ENCODE data around the gene CTNNA3. TPM values are rescaled to one million over a fixed set of nuclear protein-coding genes. Genes with fewer than 3 reads are reported as not detected.

CTNNA3 gene
- total and polyA plus RNA-seq, 5 experiments from 2014 or later, result not detected

- Mint-ChIP-seq H3K27me3 (no peaks in the 10 kb centered on the region), H3K36me3 (no peaks in the 10 kb centered on the region), H3K4me3 (no peak overlapping the region), H3K9me3 (peaks cover 0 to 12% (median 0%) of the 10 kb centered on the region in 9 donors), H3K27ac (no peak overlapping the region), H3K4me1 (no peaks in the 10 kb centered on the region)
- POLR2A ChIA-PET, result no interaction called here
- DNase-seq (no peak), ATAC-seq (no peak)
Measured at GRCh38 chr10:66098595-66099480, 1597.2 kb downstream of the CTNNA3 start.

GRCh38 chr10:66095610-66096009 lies 1600.4 kb downstream of the CTNNA3 start:
- Mint-ChIP-seq H3K36me3 (no peaks in the 10 kb centered on the region), H3K4me3 (no peak overlapping the region), H3K27ac (no peak overlapping the region), H3K4me1 (no peaks in the 10 kb centered on the region), H3K27me3 (no peaks in the 10 kb centered on the region), H3K9me3 (peaks cover 0 to 12% (median 0%) of the 10 kb centered on the region in 9 donors)
- DNase-seq, result no peak
- ATAC-seq, result no peak
- POLR2A ChIA-PET, result no interaction called here

GRCh38 chr10:66085906-66086305 lies 1610.1 kb downstream of the CTNNA3 start:
- POLR2A ChIA-PET, result no interaction called here
- Mint-ChIP-seq H3K36me3 (no peaks in the 10 kb centered on the region), H3K4me1 (no peaks in the 10 kb centered on the region), H3K9me3 (peaks cover 0 to 8% (median 0%) of the 10 kb centered on the region in 9 donors), H3K4me3 (no peak overlapping the region), H3K27me3 (no peaks in the 10 kb centered on the region), H3K27ac (no peak overlapping the region)
- DNase-seq (no peak), ATAC-seq (no peak)

- Mint-ChIP-seq H3K27ac (no peak overlapping the region), H3K9me3 (peaks cover 0 to 14% (median 6%) of the 10 kb centered on the region in 9 donors), H3K4me3 (no peak overlapping the region), H3K27me3 (no peaks in the 10 kb centered on the region), H3K36me3 (no peaks in the 10 kb centered on the region), H3K4me1 (no peaks in the 10 kb centered on the region)
- DNase-seq (no peak), ATAC-seq (no peak)
- POLR2A ChIA-PET, result no interaction called here
Measured at GRCh38 chr10:66071907-66072306, 1624.1 kb downstream of the CTNNA3 start.

- H3K4me1 Mint-ChIP-seq, result no peaks in the 10 kb centered on the region
- ATAC-seq (no peak), DNase-seq (no peak)
- H3K4me3 Mint-ChIP-seq, result no peak overlapping the region
- no peaks in the 10 kb centered on the region for H3K36me3 Mint-ChIP-seq
- POLR2A ChIA-PET, result no interaction called here
- H3K9me3 Mint-ChIP-seq, result peaks cover 0 to 38% (median 9%) of the 10 kb centered on the region in 9 donors
- no peak overlapping the region for H3K27ac Mint-ChIP-seq
- H3K27me3 Mint-ChIP-seq, result no peaks in the 10 kb centered on the region
Measured at GRCh38 chr10:66058594-66058993, 1637.4 kb downstream of the CTNNA3 start.

- POLR2A ChIA-PET, result no interaction called here
- DNase-seq (no peak), ATAC-seq (no peak)
- Mint-ChIP-seq H3K36me3 (no peaks in the 10 kb centered on the region), H3K27me3 (no peaks in the 10 kb centered on the region), H3K4me1 (no peaks in the 10 kb centered on the region), H3K4me3 (no peak overlapping the region), H3K9me3 (peaks cover 4 to 28% (median 18%) of the 10 kb centered on the region in 9 donors), H3K27ac (no peak overlapping the region)
Measured at GRCh38 chr10:66049335-66049734, 1646.7 kb downstream of the CTNNA3 start.

- DNase-seq (no peak), ATAC-seq (no peak)
- Mint-ChIP-seq H3K4me1 (no peaks in the 10 kb centered on the region), H3K36me3 (no peaks in the 10 kb centered on the region), H3K9me3 (peaks cover 4 to 37% (median 17%) of the 10 kb centered on the region in 9 donors), H3K4me3 (no peak overlapping the region), H3K27me3 (no peaks in the 10 kb centered on the region), H3K27ac (no peak overlapping the region)
- POLR2A ChIA-PET, result no interaction called here
Measured at GRCh38 chr10:66045859-66046258, 1650.1 kb downstream of the CTNNA3 start.

GRCh38 chr10:66041771-66042170 lies 1654.2 kb downstream of the CTNNA3 start:
- POLR2A ChIA-PET, result no interaction called here
- no peak overlapping the region for H3K4me3 Mint-ChIP-seq
- ATAC-seq (no peak), DNase-seq (no peak)
- H3K27me3 Mint-ChIP-seq, result no peaks in the 10 kb centered on the region
- no peaks in the 10 kb centered on the region for H3K36me3 Mint-ChIP-seq
- no peak overlapping the region for H3K27ac Mint-ChIP-seq
- H3K4me1 Mint-ChIP-seq, result no peaks in the 10 kb centered on the region
- H3K9me3 Mint-ChIP-seq, result peaks cover 7 to 31% (median 19%) of the 10 kb centered on the region in 9 donors

GRCh38 chr10:66038623-66039022 lies 1657.4 kb downstream of the CTNNA3 start:
- POLR2A ChIA-PET, result no interaction called here
- no peak overlapping the region for H3K4me3 Mint-ChIP-seq
- DNase-seq (no peak), ATAC-seq (no peak)
- no peaks in the 10 kb centered on the region for H3K27me3 Mint-ChIP-seq
- H3K27ac Mint-ChIP-seq, result no peak overlapping the region
- H3K4me1 Mint-ChIP-seq, result no peaks in the 10 kb centered on the region
- peaks cover 2 to 18% (median 13%) of the 10 kb centered on the region in 9 donors for H3K9me3 Mint-ChIP-seq
- no peaks in the 10 kb centered on the region for H3K36me3 Mint-ChIP-seq

- Mint-ChIP-seq H3K36me3 (no peaks in the 10 kb centered on the region), H3K4me1 (no peaks in the 10 kb centered on the region), H3K4me3 (no peak overlapping the region), H3K9me3 (peaks cover 0 to 20% (median 4%) of the 10 kb centered on the region in 9 donors), H3K27me3 (no peaks in the 10 kb centered on the region), H3K27ac (no peak overlapping the region)
- no peak for ATAC-seq
- POLR2A ChIA-PET, result no interaction called here
- DNase-seq, result no peak
Measured at GRCh38 chr10:66026321-66026720, 1669.7 kb downstream of the CTNNA3 start.

- POLR2A ChIA-PET, result no interaction called here
- no peaks in the 10 kb centered on the region for H3K4me1 Mint-ChIP-seq
- H3K27me3 Mint-ChIP-seq, result no peaks in the 10 kb centered on the region
- no peaks in the 10 kb centered on the region for H3K36me3 Mint-ChIP-seq
- peaks cover 0 to 24% (median 4%) of the 10 kb centered on the region in 9 donors for H3K9me3 Mint-ChIP-seq
- no peak for ATAC-seq
- DNase-seq, result no peak
- no peak overlapping the region for H3K27ac Mint-ChIP-seq
- H3K4me3 Mint-ChIP-seq, result no peak overlapping the region
Measured at GRCh38 chr10:66025186-66025585, 1670.8 kb downstream of the CTNNA3 start.

GRCh38 chr10:66021423-66021822 lies 1674.6 kb downstream of the CTNNA3 start:
- DNase-seq, result no peak

GRCh38 chr10:66008221-66008620 lies 1687.8 kb downstream of the CTNNA3 start:
- Mint-ChIP-seq H3K4me1 (no peaks in the 10 kb centered on the region), H3K9me3 (peaks cover 0 to 15% (median 3%) of the 10 kb centered on the region in 9 donors), H3K27ac (no peak overlapping the region), H3K4me3 (no peak overlapping the region), H3K27me3 (no peaks in the 10 kb centered on the region), H3K36me3 (no peaks in the 10 kb centered on the region)
- POLR2A ChIA-PET, result no interaction called here
- no peak for ATAC-seq
- no peak for DNase-seq

More at GRCh38 chr10:66021423-66021822, 1674.6 kb downstream of the CTNNA3 start:
- peaks cover 0 to 14% (median 1%) of the 10 kb centered on the region in 9 donors for H3K9me3 Mint-ChIP-seq
- H3K4me3 Mint-ChIP-seq, result no peak overlapping the region
- no peaks in the 10 kb centered on the region for H3K36me3 Mint-ChIP-seq
- no peaks in the 10 kb centered on the region for H3K27me3 Mint-ChIP-seq
- no peaks in the 10 kb centered on the region for H3K4me1 Mint-ChIP-seq
- no peak for ATAC-seq
- H3K27ac Mint-ChIP-seq, result no peak overlapping the region
- POLR2A ChIA-PET, result no interaction called here

- Mint-ChIP-seq H3K27me3 (no peaks in the 10 kb centered on the region), H3K9me3 (peaks cover 0 to 14% (median 4%) of the 10 kb centered on the region in 9 donors), H3K27ac (no peak overlapping the region), H3K4me3 (no peak overlapping the region), H3K36me3 (no peaks in the 10 kb centered on the region), H3K4me1 (no peaks in the 10 kb centered on the region)
- ATAC-seq (no peak), DNase-seq (no peak)
- POLR2A ChIA-PET, result no interaction called here
Measured at GRCh38 chr10:66006411-66006810, 1689.6 kb downstream of the CTNNA3 start.

Measured in naive thymus-derived CD8-positive, alpha-beta T cell (primary cell).